ENCODE results near the gene TUBB4A. TPM values are rescaled to one million over a fixed set of nuclear protein-coding genes. Genes with fewer than 3 reads are reported as not detected.
"Not testable (repeated sequence)": the region's sequence is repeated elsewhere in the genome, so short reads cannot be mapped to it uniquely, and the experiment has no call there.

The TUBB4A gene
- total RNA-seq (1 to 10 TPM; 1.1 to 5.5 (median 2.7) TPM), polyA plus RNA-seq (1 to 10 TPM; 1.3 to 3.5 TPM)

DNA sequence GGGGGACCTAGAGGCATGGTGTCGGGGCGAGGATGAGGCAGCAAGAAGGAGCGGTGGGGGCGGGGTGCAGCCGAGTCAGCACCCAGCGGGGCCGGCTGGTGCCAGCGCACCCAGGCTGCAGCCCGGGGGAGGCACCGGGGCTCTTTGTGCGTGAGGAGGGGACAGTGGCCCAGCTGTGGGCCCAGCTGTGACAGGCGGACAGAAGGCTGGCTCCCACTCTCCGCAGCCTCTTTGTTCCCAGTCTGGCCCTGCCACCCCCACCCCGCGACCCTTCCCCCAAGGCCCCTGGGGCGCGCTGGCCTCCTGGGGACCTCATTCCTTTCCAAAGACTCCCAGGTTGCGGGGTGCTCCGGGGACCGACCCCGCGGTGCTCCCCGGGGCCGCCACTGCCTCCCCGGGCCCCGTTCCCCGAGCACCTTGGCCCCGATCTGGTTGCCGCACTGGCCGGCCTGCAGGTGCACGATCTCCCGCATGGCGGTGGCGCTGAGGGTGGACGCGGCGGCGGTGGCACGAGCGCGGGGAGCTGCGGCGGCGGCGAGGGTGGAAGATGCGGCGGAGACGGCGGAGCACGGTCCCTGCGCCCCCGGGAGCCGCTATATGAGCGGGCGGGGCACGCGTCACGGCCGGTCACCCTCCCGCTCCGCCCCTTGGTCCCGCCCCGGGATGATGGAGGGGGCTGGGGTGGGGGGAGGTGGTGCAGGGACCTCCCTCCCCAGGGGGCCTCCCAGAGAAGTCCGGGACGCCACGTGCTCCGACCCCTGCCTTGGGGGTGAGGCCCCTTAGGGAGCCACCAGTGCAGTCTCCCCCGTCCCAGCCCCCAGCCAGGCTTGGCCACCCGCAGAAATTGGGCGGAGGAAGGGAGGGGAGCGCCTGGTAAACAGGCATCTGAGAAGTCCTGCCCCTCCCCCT, at the start of gene TUBB4A:
TUBB4A (minus strand) TSS at position 570 of the 909 bp plus-strand sequence; CDS start at position 473, 97 bp downstream.
- WGBS, 2 donors: 0 to 1% methylated on average over 60 to 71 of the region's 71 CpGs
- Histone ChIP-seq H3K36me3 (no peaks in the 10 kb centered on the region), H3K4me3 (peak within 1 kb of the TSS; percentile 45 to 62 (median 56)), H3K9me3 (no peaks in the 10 kb centered on the region), H3K27me3 (no peaks in the 10 kb centered on the region), H3K4me1 (peaks cover 0 to 4% (median 0%) of the 10 kb centered on the region in 3 donors), H3K27ac (no peak within 1 kb of the TSS)
- intact Hi-C loops (cut with DNase I): no loop called here
- DNase-seq (peak in 4 of 6 donors; percentile 11 to 80 (median 62)), FAIRE-seq (no peak), ATAC-seq (peak; percentile 59 to 82 (median 66))
- no peak for TF ChIP-seq CTCF (IDR thresholded peaks at IDR 0.05)

GRCh38 chr19:6551091-6551490, 49.0 kb upstream of the TUBB4A start:
- no peak overlapping the region for H3K27ac ChIP-seq
- H3K27me3 ChIP-seq: no peaks in the 10 kb centered on the region
- no peak overlapping the region for H3K4me3 ChIP-seq
- H3K9me3 ChIP-seq: no peaks in the 10 kb centered on the region
- H3K36me3 ChIP-seq: no peaks in the 10 kb centered on the region
- no peak for TF ChIP-seq CTCF (IDR thresholded peaks at IDR 0.05)
- WGBS, 2 donors: 46 to 64% methylated on average over 3 of the region's 3 CpGs
- H3K4me1 ChIP-seq: no peaks in the 10 kb centered on the region
- no peak for DNase-seq
- no peak for ATAC-seq
- no peak for FAIRE-seq
- intact Hi-C loops (cut with DNase I): no loop called here

DNA sequence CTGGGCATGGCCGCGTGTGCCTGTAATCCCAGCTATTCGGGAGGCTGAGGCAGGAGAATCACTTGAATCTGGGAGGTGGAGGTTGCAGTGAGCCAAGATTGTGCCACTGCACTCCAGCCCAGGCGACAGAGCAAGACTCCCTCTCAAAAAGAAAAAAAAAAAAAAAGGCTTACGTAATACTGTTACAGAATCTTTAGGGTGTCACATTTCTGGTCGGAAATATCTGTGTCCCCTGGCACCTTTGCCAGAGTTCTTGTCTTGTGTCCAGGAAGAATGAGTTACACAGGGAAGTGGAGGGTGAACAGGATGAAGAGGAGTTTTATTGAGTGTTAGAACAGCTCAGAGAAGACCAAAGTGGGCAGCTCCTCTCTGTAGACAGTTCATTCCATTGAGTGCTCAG, 48.6 kb upstream of the TUBB4A start:
- H3K4me3 ChIP-seq; FAIRE-seq; H3K9me3 ChIP-seq; H3K4me1 ChIP-seq; H3K27me3 ChIP-seq; intact Hi-C loops (cut with DNase I); H3K36me3 ChIP-seq; H3K27ac ChIP-seq; ATAC-seq; DNase-seq: not testable (repeated sequence)
- 69 to 73% methylated on average over 6 of the region's 6 CpGs for WGBS, 2 donors

DNA sequence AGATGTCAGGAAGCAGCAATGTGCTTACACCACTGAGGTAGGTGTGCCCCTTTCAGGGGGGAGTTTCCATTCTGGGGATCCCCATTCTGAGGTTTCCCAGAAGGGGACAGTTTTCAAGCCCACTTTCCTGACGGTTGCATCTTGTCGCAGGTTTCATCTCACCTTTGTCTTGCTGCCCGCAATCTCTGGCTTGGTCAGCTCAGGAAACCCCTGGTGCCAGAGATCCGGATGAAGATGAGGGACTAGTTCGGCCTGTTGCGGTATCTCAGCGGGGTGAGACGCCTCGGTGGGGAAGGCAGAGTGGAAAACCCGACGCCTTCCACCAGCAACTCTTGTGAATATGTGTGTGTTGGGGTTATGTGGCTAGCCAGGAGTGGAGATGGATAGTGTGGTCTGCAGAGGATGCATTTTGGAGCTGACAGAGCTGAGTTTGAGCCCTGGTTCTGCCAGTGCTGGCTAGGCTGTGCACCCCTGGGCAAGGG, 41.8 kb upstream of the TUBB4A start:
- no peak for FAIRE-seq
- Histone ChIP-seq H3K4me1 (no peaks in the 10 kb centered on the region), H3K4me3 (no peak overlapping the region), H3K27me3 (no peaks in the 10 kb centered on the region), H3K27ac (no peak overlapping the region), H3K36me3 (no peaks in the 10 kb centered on the region), H3K9me3 (no peaks in the 10 kb centered on the region)
- no peak for TF ChIP-seq CTCF (IDR thresholded peaks at IDR 0.05)
- no peak for ATAC-seq
- 58 to 68% methylated on average over 11 of the region's 11 CpGs for WGBS, 2 donors
- intact Hi-C loops (cut with DNase I): no loop called here
- DNase-seq: no peak

DNA sequence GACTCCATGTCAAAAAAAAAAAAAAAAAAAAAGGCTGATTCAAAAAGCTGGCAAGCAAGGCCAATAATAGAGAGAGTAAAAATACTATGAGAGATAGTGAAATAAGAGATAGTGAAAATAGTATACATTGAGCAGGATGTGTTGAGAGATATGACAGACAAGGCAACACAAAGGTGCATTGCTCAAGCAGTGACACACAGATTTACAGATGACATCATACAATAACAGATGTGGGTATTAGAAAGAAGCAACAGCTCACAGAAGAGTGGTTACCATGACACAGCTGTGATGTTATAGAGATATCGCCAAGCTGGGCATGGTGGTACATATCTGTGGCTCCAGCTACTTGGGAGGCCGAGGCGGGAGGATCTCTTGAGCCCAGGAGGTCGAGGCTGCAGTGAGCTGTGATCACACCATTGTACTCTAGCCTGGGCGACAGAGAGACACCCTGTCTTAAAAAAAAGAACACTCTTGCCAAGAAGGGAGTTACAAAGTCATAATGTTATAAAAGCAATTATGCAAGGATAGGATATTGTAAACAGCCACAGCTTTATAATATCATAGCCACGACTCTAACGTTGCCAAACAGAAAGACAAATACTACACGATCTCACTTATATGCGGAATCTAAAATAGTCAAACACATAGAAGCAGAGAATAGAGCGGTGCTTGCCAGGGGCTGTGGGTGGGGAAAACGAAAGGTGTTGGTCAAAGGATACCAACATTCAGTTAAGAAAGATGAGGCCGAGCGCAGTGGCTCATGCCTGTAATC, 39.0 kb upstream of the TUBB4A start:
- H3K4me3 ChIP-seq: no peak overlapping the region
- no peak for TF ChIP-seq CTCF (IDR thresholded peaks at IDR 0.05)
- ATAC-seq: no peak
- WGBS, 2 donors: 55 to 70% methylated on average over 13 of the region's 13 CpGs
- intact Hi-C loops (cut with DNase I): no loop called here
- no peaks in the 10 kb centered on the region for H3K9me3 ChIP-seq
- H3K27ac ChIP-seq: no peak overlapping the region
- FAIRE-seq: no peak
- no peaks in the 10 kb centered on the region for H3K4me1 ChIP-seq
- H3K36me3 ChIP-seq: no peaks in the 10 kb centered on the region
- no peaks in the 10 kb centered on the region for H3K27me3 ChIP-seq
- DNase-seq: no peak

All from pancreas (tissue), 10 donors.